ENCODE data around the gene GPSM3. TPM values are rescaled to one million over a fixed set of nuclear protein-coding genes. Genes with fewer than 3 reads are reported as not detected.

Gene GPSM3
- total and polyA plus RNA-seq, 2 of the 13 experiments (the other 11 are each of a cell fraction or from before 2014, with no cell fraction given), result 0.18 to 6.2 TPM

DNA sequence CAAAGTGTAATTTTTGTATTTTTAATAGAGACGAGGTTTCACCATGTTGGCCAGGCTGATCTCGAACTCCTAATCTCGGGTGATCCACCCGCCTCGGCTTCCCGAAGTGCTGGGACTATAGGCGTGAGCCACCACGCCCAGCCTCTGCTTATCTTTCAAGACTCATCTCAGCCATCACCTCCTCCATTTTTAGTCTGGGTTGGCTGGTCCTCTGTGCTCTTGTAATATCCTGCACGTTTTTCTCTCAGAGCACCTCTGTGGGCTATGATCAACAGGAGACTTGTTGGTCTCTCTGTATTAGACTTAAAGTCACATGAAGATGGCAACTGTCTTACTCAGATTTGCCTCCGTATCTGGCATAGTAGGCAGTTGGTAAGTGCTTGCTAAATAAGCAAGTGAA is 23.8 kb upstream of the GPSM3 start:
- no peaks in the 10 kb centered on the region for H3K4me1 ChIP-seq (ENCODE audit: insufficient read depth, low read length)
- H3K79me2 ChIP-seq (ENCODE audit: insufficient read depth, low read length), result no peaks in the 10 kb centered on the region
- TF ChIP-seq PPARG (CRISPR knock-in tag; conservative IDR thresholded peaks at IDR 0.05) (no peak), ZNF709 (CRISPR knock-in tag; IDR thresholded peaks at IDR 0.05) (no peak), HOXA7 (CRISPR knock-in tag; IDR thresholded peaks at IDR 0.05) (no peak), HNRNPUL1 (IDR thresholded peaks at IDR 0.05; ENCODE audit: low read depth, low read length) (no peak), RBM22 (optimal IDR thresholded peaks at IDR 0.05; ENCODE audit: low read length) (no peak), ELF4 (CRISPR knock-in tag; IDR thresholded peaks at IDR 0.05; ENCODE audit: borderline replicate concordance) (no peak), RFXANK (CRISPR knock-in tag; IDR thresholded peaks at IDR 0.05) (no peak), KLF6 (CRISPR knock-in tag; IDR thresholded peaks at IDR 0.05) (no peak), CBX5 (CRISPR knock-in tag; IDR thresholded peaks at IDR 0.05; ENCODE audit: borderline replicate concordance) (no peak), GABPA (IDR thresholded peaks at IDR 0.05; ENCODE audit: low read depth, low read length) (no peak), GABPA (CRISPR knock-in tag; IDR thresholded peaks at IDR 0.05; ENCODE audit: low read depth) (no peak), ZNF251 (CRISPR knock-in tag; IDR thresholded peaks at IDR 0.05) (no peak), ERF (CRISPR knock-in tag; IDR thresholded peaks at IDR 0.05) (no peak), EHMT2 (IDR thresholded peaks at IDR 0.05; ENCODE audit: borderline replicate concordance, low read depth, low read length) (no peak), TBX2 (CRISPR knock-in tag; IDR thresholded peaks at IDR 0.05; ENCODE audit: borderline replicate concordance) (no peak)
- TF ChIP-seq, protein P1, sequence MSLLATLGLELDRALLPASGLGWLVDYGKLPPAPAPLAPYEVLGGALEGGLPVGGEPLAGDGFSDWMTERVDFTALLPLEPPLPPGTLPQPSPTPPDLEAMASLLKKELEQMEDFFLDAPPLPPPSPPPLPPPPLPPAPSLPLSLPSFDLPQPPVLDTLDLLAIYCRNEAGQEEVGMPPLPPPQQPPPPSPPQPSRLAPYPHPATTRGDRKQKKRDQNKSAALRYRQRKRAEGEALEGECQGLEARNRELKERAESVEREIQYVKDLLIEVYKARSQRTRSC (CRISPR knock-in tag; IDR thresholded peaks at IDR 0.05; ENCODE audit: low read depth), result no peak
- TF ChIP-seq, protein P2, sequence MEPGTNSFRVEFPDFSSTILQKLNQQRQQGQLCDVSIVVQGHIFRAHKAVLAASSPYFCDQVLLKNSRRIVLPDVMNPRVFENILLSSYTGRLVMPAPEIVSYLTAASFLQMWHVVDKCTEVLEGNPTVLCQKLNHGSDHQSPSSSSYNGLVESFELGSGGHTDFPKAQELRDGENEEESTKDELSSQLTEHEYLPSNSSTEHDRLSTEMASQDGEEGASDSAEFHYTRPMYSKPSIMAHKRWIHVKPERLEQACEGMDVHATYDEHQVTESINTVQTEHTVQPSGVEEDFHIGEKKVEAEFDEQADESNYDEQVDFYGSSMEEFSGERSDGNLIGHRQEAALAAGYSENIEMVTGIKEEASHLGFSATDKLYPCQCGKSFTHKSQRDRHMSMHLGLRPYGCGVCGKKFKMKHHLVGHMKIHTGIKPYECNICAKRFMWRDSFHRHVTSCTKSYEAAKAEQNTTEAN (CRISPR knock-in tag; conservative IDR thresholded peaks at IDR 0.05), result no peak
- no peaks in the 10 kb centered on the region for H4K20me1 ChIP-seq (ENCODE audit: insufficient read depth, low read length)
- BruUV-seq (replicated peaks), result no TSS peak
- H3K27ac ChIP-seq (ENCODE audit: extremely low read length, insufficient read depth, low read length), result no peak overlapping the region
- ChIA-PET POLR2A (no interaction called here), CTCF (ENCODE audit: low intra/inter-chr PET ratio, low total read pairs) (no interaction called here)
- no peak for DNase-seq (ENCODE audit: low spot score)
- no peak overlapping the region for H3K4me2 ChIP-seq (ENCODE audit: low read depth, low read length)
- intact Hi-C loops (cut with micrococcal nuclease; ENCODE audit: unreplicated experiment) (no loop called here), in situ Hi-C loops (cut with HindIII; ENCODE audit: extremely low pct_ligation_motif_present, low pct_unique_long_range_greater_than_20kb) (no loop called here)
- no peak for ATAC-seq
- 31% methylated on average over 10 of the region's 10 CpGs for WGBS (ENCODE audit: low lambda C conversion rate)
- H2AFZ ChIP-seq (ENCODE audit: low read length), result no peak overlapping the region
- no peak overlapping the region for H3K9ac ChIP-seq (ENCODE audit: insufficient read depth, low read depth, low read length)
- H3K27me3 ChIP-seq (ENCODE audit: control insufficient read depth in 1 of 2, insufficient read depth in 2 of 2, low read length in 2 of 2), result peaks cover 13 to 63% of the 10 kb centered on the region in 2 experiments; a peak in 4 of 5 replicates
- no peaks in the 10 kb centered on the region for H3K36me3 ChIP-seq (replicated peaks in 1 of 2; ENCODE audit: control insufficient read depth in 1 of 2, insufficient read depth in 2 of 2, low read length in 2 of 2)
- FAIRE-seq, result no peak
- H3K4me3 ChIP-seq (replicated peaks in 1 of 3; ENCODE audit: insufficient read depth in 1 of 3, low read depth in 2 of 3, low read length in 3 of 3), result no peak overlapping the region
- no peaks in the 10 kb centered on the region for H3K9me3 ChIP-seq (ENCODE audit: low read length)
